ENCODE results near the gene KCNIP4. TPM values are rescaled to one million over a fixed set of nuclear protein-coding genes. Genes with fewer than 3 reads are reported as not detected.

Gene KCNIP4
- polyA plus RNA-seq, 2 donors, result 0.12 TPM; not detected in 1

- Histone ChIP-seq H3K9me3 (ENCODE audit: control insufficient read depth in 2 of 2, insufficient read depth in 1 of 2, low read depth in 1 of 2, low read length in 1 of 2) (no peaks in the 10 kb centered on the region), H3K27ac (ENCODE audit: low read depth in 2 of 2, low read length in 1 of 2) (no peak overlapping the region), H3K36me3 (ENCODE audit: control insufficient read depth in 2 of 2, insufficient read depth in 2 of 2, low read length in 1 of 2) (no peaks in the 10 kb centered on the region), H3K4me3 (ENCODE audit: low read depth in 1 of 2, low read length in 2 of 2) (no peak overlapping the region), H3K27me3 (ENCODE audit: control insufficient read depth in 1 of 2, insufficient read depth in 2 of 2, low read length in 2 of 2) (no peaks in the 10 kb centered on the region), H3K4me1 (ENCODE audit: control insufficient read depth in 2 of 2, insufficient read depth in 2 of 2, low read length in 1 of 2) (no peaks in the 10 kb centered on the region)
- 61 to 67% methylated on average over 3 of the region's 3 CpGs for WGBS, 2 donors
Observed at GRCh38 chr4:21652508-21653231, 295.9 kb downstream of the KCNIP4 start.

GRCh38 chr4:21649391-21650090, 299.0 kb downstream of the KCNIP4 start:
- WGBS, 2 donors, result 34 to 75% methylated on average over 2 of the region's 2 CpGs
- H3K9me3 ChIP-seq (ENCODE audit: control insufficient read depth in 2 of 2, insufficient read depth in 1 of 2, low read depth in 1 of 2, low read length in 1 of 2), result no peaks in the 10 kb centered on the region
- no peak overlapping the region for H3K27ac ChIP-seq (ENCODE audit: low read depth in 2 of 2, low read length in 1 of 2)

GRCh38 chr4:21645776-21646175, 302.8 kb downstream of the KCNIP4 start:
- no peaks in the 10 kb centered on the region for H3K4me1 ChIP-seq (ENCODE audit: control insufficient read depth in 2 of 2, insufficient read depth in 2 of 2, low read length in 1 of 2)
- 91 to 100% methylated on average over 1 of the region's 1 CpG for WGBS, 2 donors
- no peaks in the 10 kb centered on the region for H3K9me3 ChIP-seq (ENCODE audit: control insufficient read depth in 2 of 2, insufficient read depth in 1 of 2, low read depth in 1 of 2, low read length in 1 of 2)
- no peaks in the 10 kb centered on the region for H3K27me3 ChIP-seq (ENCODE audit: control insufficient read depth in 1 of 2, insufficient read depth in 2 of 2, low read length in 2 of 2)
- no peak overlapping the region for H3K4me3 ChIP-seq (ENCODE audit: low read depth in 1 of 2, low read length in 2 of 2)
- H3K36me3 ChIP-seq (ENCODE audit: control insufficient read depth in 2 of 2, insufficient read depth in 2 of 2, low read length in 1 of 2), result no peaks in the 10 kb centered on the region
- H3K27ac ChIP-seq (ENCODE audit: low read depth in 2 of 2, low read length in 1 of 2), result no peak overlapping the region

More at GRCh38 chr4:21649391-21650090, 299.0 kb downstream of the KCNIP4 start:
- H3K4me1 ChIP-seq (ENCODE audit: control insufficient read depth in 2 of 2, insufficient read depth in 2 of 2, low read length in 1 of 2), result no peaks in the 10 kb centered on the region
- H3K36me3 ChIP-seq (ENCODE audit: control insufficient read depth in 2 of 2, insufficient read depth in 2 of 2, low read length in 1 of 2), result no peaks in the 10 kb centered on the region
- H3K27me3 ChIP-seq (ENCODE audit: control insufficient read depth in 1 of 2, insufficient read depth in 2 of 2, low read length in 2 of 2), result no peaks in the 10 kb centered on the region
- no peak overlapping the region for H3K4me3 ChIP-seq (ENCODE audit: low read depth in 1 of 2, low read length in 2 of 2)

GRCh38 chr4:21641696-21642095, 306.9 kb downstream of the KCNIP4 start:
- Histone ChIP-seq H3K27ac (ENCODE audit: low read depth in 2 of 2, low read length in 1 of 2) (no peak overlapping the region), H3K36me3 (ENCODE audit: control insufficient read depth in 2 of 2, insufficient read depth in 2 of 2, low read length in 1 of 2) (no peaks in the 10 kb centered on the region), H3K9me3 (ENCODE audit: control insufficient read depth in 2 of 2, insufficient read depth in 1 of 2, low read depth in 1 of 2, low read length in 1 of 2) (no peaks in the 10 kb centered on the region), H3K27me3 (ENCODE audit: control insufficient read depth in 1 of 2, insufficient read depth in 2 of 2, low read length in 2 of 2) (no peaks in the 10 kb centered on the region), H3K4me3 (ENCODE audit: low read depth in 1 of 2, low read length in 2 of 2) (no peak overlapping the region), H3K4me1 (ENCODE audit: control insufficient read depth in 2 of 2, insufficient read depth in 2 of 2, low read length in 1 of 2) (no peaks in the 10 kb centered on the region)
- WGBS, 2 donors, result 54 to 75% methylated on average over 3 of the region's 3 CpGs

- H3K4me1 ChIP-seq (ENCODE audit: control insufficient read depth in 2 of 2, insufficient read depth in 2 of 2, low read length in 1 of 2), result no peaks in the 10 kb centered on the region
- WGBS, 2 donors, result 63 to 78% methylated on average over 1 of the region's 1 CpG
- no peaks in the 10 kb centered on the region for H3K27me3 ChIP-seq (ENCODE audit: control insufficient read depth in 1 of 2, insufficient read depth in 2 of 2, low read length in 2 of 2)
- H3K9me3 ChIP-seq (ENCODE audit: control insufficient read depth in 2 of 2, insufficient read depth in 1 of 2, low read depth in 1 of 2, low read length in 1 of 2), result no peaks in the 10 kb centered on the region
- H3K36me3 ChIP-seq (ENCODE audit: control insufficient read depth in 2 of 2, insufficient read depth in 2 of 2, low read length in 1 of 2), result no peaks in the 10 kb centered on the region
- no peak overlapping the region for H3K27ac ChIP-seq (ENCODE audit: low read depth in 2 of 2, low read length in 1 of 2)
- no peak overlapping the region for H3K4me3 ChIP-seq (ENCODE audit: low read depth in 1 of 2, low read length in 2 of 2)
Observed at GRCh38 chr4:21638171-21638725, 310.3 kb downstream of the KCNIP4 start.

- Histone ChIP-seq H3K36me3 (ENCODE audit: control insufficient read depth in 2 of 2, insufficient read depth in 2 of 2, low read length in 1 of 2) (no peaks in the 10 kb centered on the region), H3K27me3 (ENCODE audit: control insufficient read depth in 1 of 2, insufficient read depth in 2 of 2, low read length in 2 of 2) (no peaks in the 10 kb centered on the region), H3K27ac (ENCODE audit: low read depth in 2 of 2, low read length in 1 of 2) (no peak overlapping the region), H3K4me3 (ENCODE audit: low read depth in 1 of 2, low read length in 2 of 2) (no peak overlapping the region), H3K4me1 (ENCODE audit: control insufficient read depth in 2 of 2, insufficient read depth in 2 of 2, low read length in 1 of 2) (no peaks in the 10 kb centered on the region), H3K9me3 (ENCODE audit: control insufficient read depth in 2 of 2, insufficient read depth in 1 of 2, low read depth in 1 of 2, low read length in 1 of 2) (no peaks in the 10 kb centered on the region)
- WGBS, 2 donors, result 19 to 23% methylated on average over 2 of the region's 2 CpGs
Observed at GRCh38 chr4:21628916-21629610, 319.5 kb downstream of the KCNIP4 start.

- Histone ChIP-seq H3K4me3 (ENCODE audit: low read depth in 1 of 2, low read length in 2 of 2) (no peak overlapping the region), H3K27ac (ENCODE audit: low read depth in 2 of 2, low read length in 1 of 2) (no peak overlapping the region), H3K36me3 (ENCODE audit: control insufficient read depth in 2 of 2, insufficient read depth in 2 of 2, low read length in 1 of 2) (no peaks in the 10 kb centered on the region), H3K9me3 (ENCODE audit: control insufficient read depth in 2 of 2, insufficient read depth in 1 of 2, low read depth in 1 of 2, low read length in 1 of 2) (no peaks in the 10 kb centered on the region), H3K4me1 (ENCODE audit: control insufficient read depth in 2 of 2, insufficient read depth in 2 of 2, low read length in 1 of 2) (no peaks in the 10 kb centered on the region), H3K27me3 (ENCODE audit: control insufficient read depth in 1 of 2, insufficient read depth in 2 of 2, low read length in 2 of 2) (no peaks in the 10 kb centered on the region)
- 86 to 87% methylated on average over 4 of the region's 4 CpGs for WGBS, 2 donors
Observed at GRCh38 chr4:21628116-21628670, 320.4 kb downstream of the KCNIP4 start.

GRCh38 chr4:21625447-21625846, 323.1 kb downstream of the KCNIP4 start:
- no peaks in the 10 kb centered on the region for H3K4me1 ChIP-seq (ENCODE audit: control insufficient read depth in 2 of 2, insufficient read depth in 2 of 2, low read length in 1 of 2)
- no peaks in the 10 kb centered on the region for H3K9me3 ChIP-seq (ENCODE audit: control insufficient read depth in 2 of 2, insufficient read depth in 1 of 2, low read depth in 1 of 2, low read length in 1 of 2)
- no peak overlapping the region for H3K27ac ChIP-seq (ENCODE audit: low read depth in 2 of 2, low read length in 1 of 2)
- H3K27me3 ChIP-seq (ENCODE audit: control insufficient read depth in 1 of 2, insufficient read depth in 2 of 2, low read length in 2 of 2), result no peaks in the 10 kb centered on the region
- 48 to 52% methylated on average over 1 of the region's 1 CpG for WGBS, 2 donors
- no peaks in the 10 kb centered on the region for H3K36me3 ChIP-seq (ENCODE audit: control insufficient read depth in 2 of 2, insufficient read depth in 2 of 2, low read length in 1 of 2)
- H3K4me3 ChIP-seq (ENCODE audit: low read depth in 1 of 2, low read length in 2 of 2), result no peak overlapping the region

GRCh38 chr4:21605006-21605405, 343.6 kb downstream of the KCNIP4 start:
- H3K36me3 ChIP-seq (ENCODE audit: control insufficient read depth in 2 of 2, insufficient read depth in 2 of 2, low read length in 1 of 2), result no peaks in the 10 kb centered on the region
- no peaks in the 10 kb centered on the region for H3K27me3 ChIP-seq (ENCODE audit: control insufficient read depth in 1 of 2, insufficient read depth in 2 of 2, low read length in 2 of 2)
- H3K27ac ChIP-seq (ENCODE audit: low read depth in 2 of 2, low read length in 1 of 2), result no peak overlapping the region
- WGBS, 2 donors, result 62 to 72% methylated on average over 3 of the region's 3 CpGs
- H3K4me3 ChIP-seq (ENCODE audit: low read depth in 1 of 2, low read length in 2 of 2), result no peak overlapping the region
- no peaks in the 10 kb centered on the region for H3K9me3 ChIP-seq (ENCODE audit: control insufficient read depth in 2 of 2, insufficient read depth in 1 of 2, low read depth in 1 of 2, low read length in 1 of 2)
- no peaks in the 10 kb centered on the region for H3K4me1 ChIP-seq (ENCODE audit: control insufficient read depth in 2 of 2, insufficient read depth in 2 of 2, low read length in 1 of 2)
